Cerebellar nuclear complex (tissue), 1 donor: ENCODE measurements around the gene CHMP6.

ENCODE experiments used
- DNase-seq, 2 experiments: peaks; one replicate each; lab custom pipeline; 2025; lab: John Stamatoyannopoulos, UW

CHMP6 gene

GRCh38 chr17:80970762-80971703, 20.6 kb upstream of the CHMP6 start:
- no peak for DNase-seq

- DNase-seq: no peak
These were observed 19.8 kb upstream of the CHMP6 start for GRCh38 chr17:80971704-80972304.

- DNase-seq: no peak
These were observed 14.9 kb upstream of the CHMP6 start for GRCh38 chr17:80976701-80977100.

- DNase-seq: no peak
These were observed 14.5 kb upstream of the CHMP6 start for GRCh38 chr17:80977172-80977571.

GRCh38 chr17:80978499-80979497, 12.8 kb upstream of the CHMP6 start:
- no peak for DNase-seq

- DNase-seq: no peak
These were observed 11.9 kb upstream of the CHMP6 start for GRCh38 chr17:80979547-80980378.

GRCh38 chr17:80980397-80981061, 11.1 kb upstream of the CHMP6 start:
- DNase-seq: no peak

GRCh38 chr17:80981062-80981902, 10.4 kb upstream of the CHMP6 start:
- no peak for DNase-seq

GRCh38 chr17:80981929-80982425, 9.7 kb upstream of the CHMP6 start:
- no peak for DNase-seq

- DNase-seq: no peak
These were observed 9.1 kb upstream of the CHMP6 start for GRCh38 chr17:80982426-80982974.

GRCh38 chr17:80983545-80983944, 8.1 kb upstream of the CHMP6 start:
- no peak for DNase-seq

- DNase-seq: no peak
These were observed 6.9 kb upstream of the CHMP6 start for GRCh38 chr17:80984749-80985148.

GRCh38 chr17:80986046-80986445, 5.6 kb upstream of the CHMP6 start:
- no peak for DNase-seq

- no peak for DNase-seq
These were observed 4.7 kb upstream of the CHMP6 start for GRCh38 chr17:80986816-80987475.

GRCh38 chr17:80987941-80988461, 3.6 kb upstream of the CHMP6 start:
- DNase-seq: no peak

GRCh38 chr17:80989586-80989913, 2.1 kb upstream of the CHMP6 start:
- no peak for DNase-seq

- no peak for DNase-seq
These were observed 558 bp upstream of the CHMP6 start for GRCh38 chr17:80990921-80991644.
